ENCODE results near the gene ASMT. TPM values are rescaled to one million over a fixed set of nuclear protein-coding genes. Genes with fewer than 3 reads are reported as not detected.

Gene ASMT
- polyA plus RNA-seq, 1 of the 3 experiments (the other 2 are of a cell fraction) = 0.26 TPM

- Histone ChIP-seq H3K36me3 (replicated peaks in 1 of 2; ENCODE audit: control insufficient read depth in 1 of 2, insufficient read depth in 2 of 2, low read length in 1 of 2) (peaks cover 26 to 85% of the 10 kb centered on the region in 2 experiments), H3K4me3 (ENCODE audit: low read depth in 2 of 2, low read length in 1 of 2) (no peak overlapping the region), H3K9me3 (no peaks in the 10 kb centered on the region), H2AFZ (ENCODE audit: low read depth) (no peak overlapping the region), H3K4me1 (ENCODE audit: control insufficient read depth in 1 of 2, insufficient read depth in 2 of 2, low read depth in 1 of 2, low read length in 1 of 2) (peaks cover 0 to 12% of the 10 kb centered on the region in 2 experiments; a peak in 2 of 4 replicates), H3K27me3 (ENCODE audit: insufficient read depth) (no peaks in the 10 kb centered on the region), H4K20me1 (ENCODE audit: insufficient read depth) (peaks cover 38% of the 10 kb centered on the region), H3K4me2 (no peak overlapping the region), H3F3A (replicated peaks; ENCODE audit: insufficient read depth) (no peaks in the 10 kb centered on the region), H3K27ac (ENCODE audit: low read depth in 2 of 2, low read length in 1 of 2) (no peak overlapping the region), H3K79me2 (ENCODE audit: insufficient read depth) (peaks cover 47% of the 10 kb centered on the region), H3K9me2 (no peaks in the 10 kb centered on the region), H3K9ac (no peak overlapping the region)
- POLR2A ChIA-PET = no interaction called here
- no peak for DNase-seq
- 97% methylated on average over 10 of the region's 25 CpGs for WGBS (ENCODE audit: low lambda C conversion rate)
- no peak for TF ChIP-seq YY1 (IDR thresholded peaks at IDR 0.05; ENCODE audit: low read depth)
- CTCF ChIA-PET = no interaction called here
Observed at GRCh38 chrX:1597345-1598020, 17.4 kb upstream of the ASMT start.

- Histone ChIP-seq H2AFZ (ENCODE audit: low read depth) (no peak overlapping the region), H3F3A (replicated peaks; ENCODE audit: insufficient read depth) (no peaks in the 10 kb centered on the region), H4K20me1 (ENCODE audit: insufficient read depth) (peaks cover 31% of the 10 kb centered on the region), H3K4me3 (ENCODE audit: low read depth in 2 of 2, low read length in 1 of 2) (no peak overlapping the region), H3K36me3 (replicated peaks in 1 of 2; ENCODE audit: control insufficient read depth in 1 of 2, insufficient read depth in 2 of 2, low read length in 1 of 2) (peaks cover 33 to 90% of the 10 kb centered on the region in 2 experiments), H3K9ac (no peak overlapping the region), H3K27me3 (ENCODE audit: insufficient read depth) (no peaks in the 10 kb centered on the region), H3K27ac (ENCODE audit: low read depth in 2 of 2, low read length in 1 of 2) (no peak overlapping the region), H3K9me3 (no peaks in the 10 kb centered on the region), H3K4me1 (ENCODE audit: control insufficient read depth in 1 of 2, insufficient read depth in 2 of 2, low read depth in 1 of 2, low read length in 1 of 2) (peaks cover 0 to 4% of the 10 kb centered on the region in 2 experiments; a peak in 1 of 4 replicates), H3K4me2 (no peak overlapping the region), H3K9me2 (no peaks in the 10 kb centered on the region), H3K79me2 (ENCODE audit: insufficient read depth) (peaks cover 39% of the 10 kb centered on the region)
- CTCF ChIA-PET = no interaction called here
- POLR2A ChIA-PET = no interaction called here
- 89% methylated on average over 29 of the region's 50 CpGs for WGBS (ENCODE audit: low lambda C conversion rate)
- no peak for DNase-seq
- no peak for TF ChIP-seq MEF2A (IDR thresholded peaks at IDR 0.05; ENCODE audit: borderline replicate concordance, low read depth)
- TF ChIP-seq, protein P1, sequence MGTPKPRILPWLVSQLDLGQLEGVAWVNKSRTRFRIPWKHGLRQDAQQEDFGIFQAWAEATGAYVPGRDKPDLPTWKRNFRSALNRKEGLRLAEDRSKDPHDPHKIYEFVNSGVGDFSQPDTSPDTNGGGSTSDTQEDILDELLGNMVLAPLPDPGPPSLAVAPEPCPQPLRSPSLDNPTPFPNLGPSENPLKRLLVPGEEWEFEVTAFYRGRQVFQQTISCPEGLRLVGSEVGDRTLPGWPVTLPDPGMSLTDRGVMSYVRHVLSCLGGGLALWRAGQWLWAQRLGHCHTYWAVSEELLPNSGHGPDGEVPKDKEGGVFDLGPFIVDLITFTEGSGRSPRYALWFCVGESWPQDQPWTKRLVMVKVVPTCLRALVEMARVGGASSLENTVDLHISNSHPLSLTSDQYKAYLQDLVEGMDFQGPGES (IDR thresholded peaks at IDR 0.05; ENCODE audit: low read depth, low read length) = no peak
- TF ChIP-seq SIN3A (IDR thresholded peaks at IDR 0.05; ENCODE audit: borderline replicate concordance, low read depth, low read length) = no peak
- no peak for TF ChIP-seq FOXM1 (IDR thresholded peaks at IDR 0.05; ENCODE audit: low read depth)
- no peak for TF ChIP-seq RFX5 (IDR thresholded peaks at IDR 0.05; ENCODE audit: low read length)
- TF ChIP-seq GATA2 (CRISPR knock-in tag; IDR thresholded peaks at IDR 0.05) = no peak
- no peak for TF ChIP-seq POLR2AphosphoS5 (IDR thresholded peaks at IDR 0.05; ENCODE audit: low read depth, low read length)
- no peak for TF ChIP-seq JUND (IDR thresholded peaks at IDR 0.05)
- TF ChIP-seq NFIC (IDR thresholded peaks at IDR 0.05; ENCODE audit: borderline replicate concordance) = no peak
- no peak for TF ChIP-seq EZH2phosphoT487 (IDR thresholded peaks at IDR 0.05; ENCODE audit: borderline replicate concordance, low read depth)
- no peak for TF ChIP-seq MXI1 (IDR thresholded peaks at IDR 0.05; ENCODE audit: low read depth, low read length)
- TF ChIP-seq RAD21 (IDR thresholded peaks at IDR 0.05; ENCODE audit: low read length) = no peak
- TF ChIP-seq RXRA (IDR thresholded peaks at IDR 0.05; ENCODE audit: borderline replicate concordance, low read depth) = no peak
Observed at GRCh38 chrX:1598021-1598875, 16.6 kb upstream of the ASMT start.

Data from SK-N-SH (cell line).